GM21786 (cell line): Measurements from ENCODE around the gene FLT1.

ENCODE experiments used
- ATAC-seq: cut with Tn5 transposase; IDR thresholded peaks from one replicate; pipeline ENCODE4 v1.9.1; 2021; ENCODE audit not compliant: unreplicated experiment

Gene FLT1

DNA sequence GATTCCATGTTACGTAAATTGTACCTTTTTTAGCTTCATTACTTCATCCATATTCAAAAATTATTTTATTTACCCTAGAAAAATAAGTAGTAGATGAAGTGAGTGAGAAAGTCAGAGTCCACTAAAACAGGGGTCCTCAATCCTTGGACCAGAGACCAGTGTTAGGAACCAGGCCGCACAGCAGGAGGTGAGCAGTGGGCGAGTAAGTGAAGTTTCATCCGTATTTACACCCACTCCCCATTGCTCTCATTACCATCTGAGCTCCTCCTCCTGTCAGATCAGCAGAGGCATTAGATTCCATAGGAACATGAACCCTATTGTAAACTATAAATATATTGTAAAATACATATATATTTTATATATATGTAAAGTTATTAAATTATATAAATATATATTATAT is 237.6 kb downstream of the FLT1 start:
- no peak for ATAC-seq

DNA sequence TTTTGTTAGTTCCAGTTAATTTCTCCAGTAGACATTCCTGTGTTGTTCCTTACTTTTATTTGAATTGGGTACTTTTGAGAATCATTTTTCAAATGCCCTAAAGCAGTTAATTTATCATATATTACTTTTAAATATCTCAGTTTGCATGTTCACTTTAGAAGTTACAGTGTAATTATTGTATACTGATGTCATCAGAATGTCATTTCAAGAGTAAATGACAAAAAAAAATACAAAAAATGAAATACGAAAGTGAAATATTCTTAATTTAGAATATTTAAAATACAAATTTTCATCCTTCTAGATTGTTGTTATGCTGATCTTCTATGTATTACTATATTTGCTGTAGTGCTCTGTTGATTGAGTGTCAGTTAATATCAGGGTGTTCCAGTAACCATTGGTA is 242.4 kb downstream of the FLT1 start:
- ATAC-seq, result no peak

DNA sequence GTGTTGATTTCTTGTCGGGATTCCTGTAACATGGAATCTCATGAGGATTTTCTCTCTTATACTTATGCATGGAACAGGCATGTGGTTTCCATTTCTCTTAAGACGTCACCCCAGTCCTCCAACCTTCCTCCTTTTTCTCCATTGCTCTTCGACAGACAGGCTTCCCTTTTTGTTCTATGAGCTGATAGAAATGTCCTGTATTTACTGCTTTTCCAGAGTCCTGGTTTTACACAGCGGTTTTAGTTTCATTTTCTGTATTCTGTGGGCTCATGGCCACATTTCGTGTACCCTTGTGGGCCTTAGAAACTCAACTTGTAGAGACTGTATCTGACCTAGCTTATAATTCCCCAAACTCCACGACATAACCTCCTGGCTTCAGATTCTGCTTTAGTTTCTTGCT is 243.5 kb downstream of the FLT1 start:
- ATAC-seq, result no peak

DNA sequence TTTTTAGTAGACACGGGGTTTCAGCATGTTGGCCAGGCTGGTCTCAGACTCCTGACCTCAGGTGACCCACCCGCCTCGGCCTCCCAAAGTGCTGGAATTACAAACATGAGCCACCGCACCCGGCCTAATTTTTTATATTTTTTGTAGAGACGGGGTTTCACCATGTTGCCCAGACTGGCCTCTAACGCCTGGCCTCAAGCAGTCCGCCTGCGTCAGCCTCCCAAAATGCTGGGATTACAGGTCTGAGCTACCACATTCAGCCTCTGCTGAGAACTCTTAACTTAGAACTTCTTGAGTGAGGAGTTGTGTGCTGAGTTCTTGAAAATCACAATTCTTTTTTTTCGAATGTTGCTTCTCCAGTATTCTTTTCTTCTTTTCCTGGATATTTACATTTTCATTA is 244.4 kb downstream of the FLT1 start:
- ATAC-seq, result no peak
